Liver (tissue), 9 donors: ENCODE measurements around the gene SETX. TPM values are rescaled to one million over a fixed set of nuclear protein-coding genes. Genes with fewer than 3 reads are reported as not detected.
A peak's percentile ranks its signal among the peaks of the same experiment; 100 is the strongest.

ENCODE experiments used
- DNase-seq: peaks from one replicate; pipeline ENCODE4 v3.0.0-alpha.2; 2017; ENCODE audit warnings: low spot score
- H3K27ac ChIP-seq, 2 donors: one replicate each; pipeline ENCODE4 v1.7.0; 2013; ENCODE audit warnings: inconsistent platforms in 2 of 2, low read length in 2 of 2, control low read depth in 1 of 2, low read depth in 1 of 2, mild to moderate bottlenecking in 1 of 2
- H3K27me3 ChIP-seq, 4 donors: one replicate each; pipeline versions ENCODE4 v1.6.1 to v1.7.0; 2013; ENCODE audit warnings: low read length in 3 of 4, inconsistent platforms in 1 of 4, mild to moderate bottlenecking in 1 of 4, moderate library complexity in 1 of 4; ENCODE audit not compliant: control insufficient read depth in 4 of 4, insufficient read depth in 4 of 4
- H3K36me3 ChIP-seq, 4 donors: one replicate each; pipeline versions ENCODE4 v1.6.1 to v1.7.0; 2013; ENCODE audit warnings: low read length in 3 of 4, mild to moderate bottlenecking in 3 of 4, low read depth in 1 of 4, moderate library complexity in 1 of 4; ENCODE audit not compliant: control insufficient read depth in 4 of 4, insufficient read depth in 3 of 4
- H3K4me1 ChIP-seq, 4 donors: one replicate each; pipeline versions ENCODE4 v1.6.1 to v1.7.0; 2013; ENCODE audit warnings: low read length in 3 of 4, mild to moderate bottlenecking in 3 of 4, moderate library complexity in 1 of 4; ENCODE audit not compliant: control insufficient read depth in 4 of 4, insufficient read depth in 4 of 4
- H3K4me3 ChIP-seq, 3 donors: one replicate each; pipeline versions ENCODE4 v1.6.1 to v1.7.0; 2013; ENCODE audit warnings: low read length in 3 of 3, control low read depth in 1 of 3, low read depth in 1 of 3, mild to moderate bottlenecking in 1 of 3
- H3K9ac ChIP-seq, 2 donors: one replicate each; pipeline ENCODE4 v1.7.0; 2013; ENCODE audit warnings: low read length in 2 of 2, mild to moderate bottlenecking in 2 of 2, moderate library complexity in 2 of 2, control low read depth in 1 of 2, low read depth in 1 of 2
- H3K9me3 ChIP-seq, 4 donors: one replicate each; pipeline versions ENCODE4 v1.6.1 to v1.7.0; 2013; ENCODE audit warnings: low read length in 3 of 4; ENCODE audit not compliant: control insufficient read depth in 4 of 4
- FOXA1 ChIP-seq: IDR thresholded peaks from 2 replicates; pipeline ENCODE4 v1.6.1; 2016; ENCODE audit warnings: antibody characterized with exemption
- FOXA2 ChIP-seq: IDR thresholded peaks from 2 replicates; pipeline ENCODE4 v1.6.1; 2016; ENCODE audit warnings: antibody characterized with exemption
- GABPA ChIP-seq, 2 donors: IDR thresholded peaks in 1 of 2; conservative IDR thresholded peaks in 1 of 2; 2 replicates each; pipeline ENCODE4 v1.6.1; 2016; ENCODE audit warnings: antibody characterized with exemption in 2 of 2, mild to moderate bottlenecking in 1 of 2, moderate library complexity in 1 of 2
- HNF4G ChIP-seq: IDR thresholded peaks from 2 replicates; pipeline ENCODE4 v1.6.1; 2016; ENCODE audit warnings: antibody characterized with exemption
- NR2F2 ChIP-seq: IDR thresholded peaks from 2 replicates; pipeline ENCODE4 v1.6.1; 2016; ENCODE audit warnings: antibody characterized with exemption
- SP1 ChIP-seq: IDR thresholded peaks from 2 replicates; pipeline ENCODE4 v1.6.1; 2018; ENCODE audit warnings: antibody characterized with exemption, mild to moderate bottlenecking
- WGBS: extraction: QIAGEN DNeasy Blood & Tissue Kit; methylation state at CpG from one replicate; pipeline ENCODE4 v1.1.7; 2013; 5-methylcytosine and 5-hydroxymethylcytosine counted together
- polyA plus RNA-seq, 2 donors: library from polyadenylated mRNA; stranded (reverse) in 1 of 2; unstranded in 1 of 2; fragments of 200-250 nt in 1 of 2; fragments of >200 nt in 1 of 2; fragmentation: Nextera tagmentation in 1 of 2; extraction: Ambion mirVana in 1 of 2; gene quantifications; one replicate each; pipeline versions ENCODE4 v1.2.1 to v1.2.3, GENCODE V29; 2013 to 2015
- total RNA-seq, 2 donors: library from RNA; depleted of rRNA; stranded (reverse); fragments of >200 nt; gene quantifications; one replicate each; pipeline ENCODE4 v1.2.3, GENCODE V29; 2014
- TF ChIP-seq, protein P1 (sequence below): IDR thresholded peaks from 2 replicates; pipeline ENCODE4 v1.6.1; 2016; ENCODE audit warnings: antibody characterized with exemption, mild to moderate bottlenecking
- TF ChIP-seq, protein P2 (sequence below): IDR thresholded peaks from 2 replicates; pipeline ENCODE4 v1.6.1; 2016; ENCODE audit warnings: antibody characterized with exemption
- TF ChIP-seq, protein P3 (sequence below): IDR thresholded peaks from 2 replicates; pipeline ENCODE4 v1.6.1; 2016; ENCODE audit warnings: antibody characterized with exemption
- TF ChIP-seq, protein P4 (sequence below): IDR thresholded peaks from 2 replicates; pipeline ENCODE4 v1.6.1; 2016; ENCODE audit warnings: antibody characterized with exemption
- donor health status: healthy.
- donor health status: healthy.
- donor health status: healthy.
- donor health status: healthy.
- donor health status: healthy.

Gene SETX
- total and polyA plus RNA-seq, 4 donors: 8.6 to 60.2 (median 19.6) TPM

GRCh38 chr9:132240841-132241482, 113.8 kb downstream of the SETX start:
- 7% methylated on average over 63 of the region's 63 CpGs for WGBS
- Histone ChIP-seq H3K4me3 (peak overlapping the region; percentile 41 to 74 (median 69)), H3K4me1 (peaks cover 5 to 20% (median 9%) of the 10 kb centered on the region in 4 donors), H3K36me3 (no peaks in the 10 kb centered on the region), H3K27me3 (peaks cover 0 to 7% (median 0%) of the 10 kb centered on the region in 4 donors), H3K27ac (peak overlapping the region in 1 of 2 donors; percentile 16), H3K9ac (no peak overlapping the region), H3K9me3 (no peaks in the 10 kb centered on the region)
- TF ChIP-seq GABPA (IDR thresholded peaks at IDR 0.05 in 1 of 2, conservative IDR thresholded peaks at IDR 0.05 in 1 of 2): no peak
- peak; percentile 56 for TF ChIP-seq SP1
- TF ChIP-seq, protein P1, sequence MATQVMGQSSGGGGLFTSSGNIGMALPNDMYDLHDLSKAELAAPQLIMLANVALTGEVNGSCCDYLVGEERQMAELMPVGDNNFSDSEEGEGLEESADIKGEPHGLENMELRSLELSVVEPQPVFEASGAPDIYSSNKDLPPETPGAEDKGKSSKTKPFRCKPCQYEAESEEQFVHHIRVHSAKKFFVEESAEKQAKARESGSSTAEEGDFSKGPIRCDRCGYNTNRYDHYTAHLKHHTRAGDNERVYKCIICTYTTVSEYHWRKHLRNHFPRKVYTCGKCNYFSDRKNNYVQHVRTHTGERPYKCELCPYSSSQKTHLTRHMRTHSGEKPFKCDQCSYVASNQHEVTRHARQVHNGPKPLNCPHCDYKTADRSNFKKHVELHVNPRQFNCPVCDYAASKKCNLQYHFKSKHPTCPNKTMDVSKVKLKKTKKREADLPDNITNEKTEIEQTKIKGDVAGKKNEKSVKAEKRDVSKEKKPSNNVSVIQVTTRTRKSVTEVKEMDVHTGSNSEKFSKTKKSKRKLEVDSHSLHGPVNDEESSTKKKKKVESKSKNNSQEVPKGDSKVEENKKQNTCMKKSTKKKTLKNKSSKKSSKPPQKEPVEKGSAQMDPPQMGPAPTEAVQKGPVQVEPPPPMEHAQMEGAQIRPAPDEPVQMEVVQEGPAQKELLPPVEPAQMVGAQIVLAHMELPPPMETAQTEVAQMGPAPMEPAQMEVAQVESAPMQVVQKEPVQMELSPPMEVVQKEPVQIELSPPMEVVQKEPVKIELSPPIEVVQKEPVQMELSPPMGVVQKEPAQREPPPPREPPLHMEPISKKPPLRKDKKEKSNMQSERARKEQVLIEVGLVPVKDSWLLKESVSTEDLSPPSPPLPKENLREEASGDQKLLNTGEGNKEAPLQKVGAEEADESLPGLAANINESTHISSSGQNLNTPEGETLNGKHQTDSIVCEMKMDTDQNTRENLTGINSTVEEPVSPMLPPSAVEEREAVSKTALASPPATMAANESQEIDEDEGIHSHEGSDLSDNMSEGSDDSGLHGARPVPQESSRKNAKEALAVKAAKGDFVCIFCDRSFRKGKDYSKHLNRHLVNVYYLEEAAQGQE: peak; percentile 27
- DNase-seq: peak; percentile 94

DNA sequence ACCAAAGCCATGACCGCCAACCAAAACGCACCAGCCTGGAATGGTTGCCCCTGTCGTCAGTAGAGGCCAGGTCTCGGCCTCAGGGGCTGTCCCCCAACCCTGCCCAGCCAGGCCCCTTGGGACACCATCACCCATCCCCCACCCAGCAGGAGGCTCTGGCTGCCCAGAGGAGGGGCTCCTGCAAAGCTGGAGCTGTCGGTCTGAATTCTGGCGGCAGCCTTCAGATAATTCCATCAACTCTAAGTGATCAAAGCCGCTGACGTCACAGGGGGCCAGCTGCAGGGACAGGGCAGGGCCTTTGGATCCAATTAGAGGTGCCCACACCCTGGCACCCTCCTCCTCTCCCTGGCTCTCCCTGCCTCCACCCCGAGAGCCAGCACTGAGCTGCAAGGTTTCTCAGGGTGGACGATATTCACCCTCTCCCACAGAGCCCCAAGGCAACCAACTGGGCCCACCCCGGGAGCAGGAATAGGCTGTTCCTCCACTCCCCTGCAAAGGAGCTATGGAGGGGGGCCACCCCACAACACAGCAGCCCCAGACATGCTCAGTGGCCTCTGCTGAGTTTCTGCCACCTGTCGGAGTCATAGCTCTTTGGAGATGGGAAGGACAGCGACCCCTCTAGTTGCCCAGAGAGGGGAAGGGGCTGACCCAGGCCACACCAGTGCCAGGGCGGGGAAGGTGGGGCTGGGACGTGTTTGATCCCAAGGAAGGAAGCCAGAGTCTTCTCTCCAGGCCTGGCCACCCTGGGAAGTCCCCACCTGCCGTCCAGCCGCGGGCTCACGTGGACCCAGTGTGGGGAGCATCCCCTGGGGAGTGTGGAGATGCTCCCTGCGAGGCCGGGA, 114.6 kb downstream of the SETX start:
- TF ChIP-seq HNF4G: no peak
- TF ChIP-seq NR2F2: no peak
- TF ChIP-seq FOXA2: no peak
- TF ChIP-seq, protein P2, sequence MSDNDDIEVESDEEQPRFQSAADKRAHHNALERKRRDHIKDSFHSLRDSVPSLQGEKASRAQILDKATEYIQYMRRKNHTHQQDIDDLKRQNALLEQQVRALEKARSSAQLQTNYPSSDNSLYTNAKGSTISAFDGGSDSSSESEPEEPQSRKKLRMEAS: no peak
- no peak for TF ChIP-seq FOXA1
- TF ChIP-seq, protein P3, sequence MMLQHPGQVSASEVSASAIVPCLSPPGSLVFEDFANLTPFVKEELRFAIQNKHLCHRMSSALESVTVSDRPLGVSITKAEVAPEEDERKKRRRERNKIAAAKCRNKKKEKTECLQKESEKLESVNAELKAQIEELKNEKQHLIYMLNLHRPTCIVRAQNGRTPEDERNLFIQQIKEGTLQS: no peak
- TF ChIP-seq, protein P4, sequence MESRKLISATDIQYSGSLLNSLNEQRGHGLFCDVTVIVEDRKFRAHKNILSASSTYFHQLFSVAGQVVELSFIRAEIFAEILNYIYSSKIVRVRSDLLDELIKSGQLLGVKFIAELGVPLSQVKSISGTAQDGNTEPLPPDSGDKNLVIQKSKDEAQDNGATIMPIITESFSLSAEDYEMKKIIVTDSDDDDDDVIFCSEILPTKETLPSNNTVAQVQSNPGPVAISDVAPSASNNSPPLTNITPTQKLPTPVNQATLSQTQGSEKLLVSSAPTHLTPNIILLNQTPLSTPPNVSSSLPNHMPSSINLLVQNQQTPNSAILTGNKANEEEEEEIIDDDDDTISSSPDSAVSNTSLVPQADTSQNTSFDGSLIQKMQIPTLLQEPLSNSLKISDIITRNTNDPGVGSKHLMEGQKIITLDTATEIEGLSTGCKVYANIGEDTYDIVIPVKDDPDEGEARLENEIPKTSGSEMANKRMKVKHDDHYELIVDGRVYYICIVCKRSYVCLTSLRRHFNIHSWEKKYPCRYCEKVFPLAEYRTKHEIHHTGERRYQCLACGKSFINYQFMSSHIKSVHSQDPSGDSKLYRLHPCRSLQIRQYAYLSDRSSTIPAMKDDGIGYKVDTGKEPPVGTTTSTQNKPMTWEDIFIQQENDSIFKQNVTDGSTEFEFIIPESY: no peak
- no peak for TF ChIP-seq SP1
- TF ChIP-seq, protein P1: no peak
- H3K27me3 ChIP-seq: peaks cover 0 to under 1% (median 0%) of the 10 kb centered on the region in 4 donors
- H3K4me3 ChIP-seq: peak overlapping the region in 1 of 3 donors; percentile 74
- peaks cover 5 to 20% (median 9%) of the 10 kb centered on the region in 4 donors for H3K4me1 ChIP-seq
- no peak overlapping the region for H3K9ac ChIP-seq
- no peak overlapping the region for H3K27ac ChIP-seq
- DNase-seq: no peak
- H3K9me3 ChIP-seq: no peaks in the 10 kb centered on the region
- H3K36me3 ChIP-seq: no peaks in the 10 kb centered on the region
- 48% methylated on average over 21 of the region's 21 CpGs for WGBS
